K562 (cell line): ENCODE results near the gene CMIP. TPM values are rescaled to one million over a fixed set of nuclear protein-coding genes. Genes with fewer than 3 reads are reported as not detected.

Experiments
- ATAC-seq: fragments of 200-7000 bp; cut with Tn5 transposase; 3 replicates; pipeline ENCODE4 v1.9.1; 2020; ENCODE audit warnings: moderate library complexity
- BruUV-seq: library from RNA; stranded (reverse); fragments of 400-500 nt; replicated peaks from 2 replicates; lab custom pipeline; 2021; lab: Mats Ljungman, UMichigan
- CTCF ChIA-PET: fragments of 300-600 bp; formaldehyde crosslinking; extraction: SDS; loops from one replicate; lab custom pipeline; 2021; ENCODE audit warnings: low intra/inter-chr PET ratio; lab: Yijun Ruan, JAX
- POLR2A ChIA-PET: fragments of 300-600, 350-650 bp; sonication (Branson Sonifier 250); formaldehyde crosslinking; extraction: SDS; loops from one replicate; lab custom pipeline; 2021; ENCODE audit warnings: antibody characterized with exemption, inconsistent platforms; lab: Yijun Ruan, JAX
- DNase-seq, 4 experiments: peaks; one replicate each; pipeline versions ENCODE4 v3.0.0 to v3.0.0-alpha.2; 2011 to 2018; ENCODE audit warnings: low spot score in 3 of 4, mixed read lengths in 3 of 4; ENCODE audit errors: extremely low read depth in 1 of 4
- FAIRE-seq: peaks from 2 replicates; lab custom pipeline; 2011; peaks lifted over from hg19 to GRCh38; lab: Jason Lieb, UNC
- H2AFZ ChIP-seq: 2 replicates; pipeline ENCODE4 v1.6.0; 2011; ENCODE audit warnings: low read depth, low read length, control low read depth, inconsistent platforms
- H3K27ac ChIP-seq: fragments of 200-600 bp; 3 replicates; pipeline ENCODE4 v1.8.0; 2011; ENCODE audit warnings: low read depth, mild to moderate bottlenecking, control low read depth, inconsistent platforms, low read length, moderate library complexity, mixed read lengths; ENCODE audit errors: extremely low read depth
- H3K27me3 ChIP-seq, 2 experiments: fragments of 300-600 bp in 1 of 2; 2 replicates in 1 of 2; 3 replicates in 1 of 2; pipeline versions ENCODE4 v1.6.0 to v1.8.0; 2011; ENCODE audit warnings: inconsistent platforms in 2 of 2, low read length in 2 of 2, mild to moderate bottlenecking in 1 of 2, mixed read lengths in 1 of 2, moderate library complexity in 1 of 2; ENCODE audit not compliant: control insufficient read depth in 2 of 2, insufficient read depth in 2 of 2
- H3K36me3 ChIP-seq: fragments of 300-600 bp; 3 replicates; pipeline ENCODE4 v1.8.0; 2011; ENCODE audit warnings: mild to moderate bottlenecking, low read length, inconsistent platforms; ENCODE audit not compliant: control insufficient read depth, insufficient read depth
- H3K4me1 ChIP-seq, 2 experiments: fragments of 200-600 bp in 1 of 2; replicated peaks in 1 of 2; 2 replicates in 1 of 2; 3 replicates in 1 of 2; pipeline versions ENCODE4 v1.5.1 to v1.8.0; 2011; ENCODE audit warnings: inconsistent platforms in 2 of 2, low read length in 2 of 2, mild to moderate bottlenecking in 1 of 2, mixed read lengths in 1 of 2, moderate library complexity in 1 of 2; ENCODE audit not compliant: control insufficient read depth in 2 of 2, insufficient read depth in 2 of 2
- H3K4me2 ChIP-seq: 2 replicates; pipeline ENCODE4 v1.6.1; 2011; ENCODE audit warnings: low read length, control low read depth, inconsistent platforms, mixed read lengths; ENCODE audit not compliant: insufficient read depth
- H3K4me3 ChIP-seq: fragments of 200-600 bp; sonication (generic), shearing (Covaris generic); 2 replicates; pipeline ENCODE4 v1.5.1; 2016; ENCODE audit warnings: control low read depth, inconsistent platforms
- H3K79me2 ChIP-seq: fragments of 200-600 bp; 3 replicates; pipeline ENCODE4 v1.8.0; 2011; ENCODE audit warnings: low read length, inconsistent platforms; ENCODE audit not compliant: control insufficient read depth, insufficient read depth
- H3K9ac ChIP-seq, 2 experiments: 2 replicates each; pipeline versions ENCODE4 v1.6.0 to v1.6.1; 2011; ENCODE audit warnings: low read depth in 2 of 2, low read length in 2 of 2, control low read depth in 1 of 2, inconsistent platforms in 1 of 2, mild to moderate bottlenecking in 1 of 2, mixed read lengths in 1 of 2; ENCODE audit not compliant: insufficient read depth in 1 of 2
- H3K9me1 ChIP-seq: one replicate; pipeline ENCODE4 v1.6.0; 2011; ENCODE audit warnings: inconsistent platforms, mild to moderate bottlenecking, low read length, moderate library complexity; ENCODE audit not compliant: control insufficient read depth, insufficient read depth
- H3K9me3 ChIP-seq: replicated peaks from 2 replicates; pipeline ENCODE4 v1.5.1; 2011; ENCODE audit warnings: low read depth, low read length, inconsistent platforms; ENCODE audit not compliant: control insufficient read depth, insufficient read depth
- H4K20me1 ChIP-seq: replicated peaks from 2 replicates; pipeline ENCODE4 v1.6.1; 2011; ENCODE audit warnings: low read length, inconsistent platforms, mixed read lengths; ENCODE audit not compliant: control insufficient read depth, insufficient read depth
- C11orf30 ChIP-seq: fragments of 450-650 bp; IDR thresholded peaks from 2 replicates; pipeline ENCODE4 v1.6.1; 2016; ENCODE audit warnings: low read depth, mild to moderate bottlenecking
- FOXA3 ChIP-seq, 2 experiments: fragments of 450-650 bp in 1 of 2; sonication (generic) in 1 of 2; formaldehyde crosslinking; IDR thresholded peaks in 1 of 2; conservative IDR thresholded peaks in 1 of 2; 2 replicates each; pipeline versions ENCODE4 v1.4.0 to v1.8.0; 2020 to 2022; ENCODE audit warnings: mild to moderate bottlenecking in 2 of 2, missing genetic modification reagents in 1 of 2
- MAFF ChIP-seq: IDR thresholded peaks from 2 replicates; pipeline ENCODE4 v1.6.1; 2012; ENCODE audit warnings: low read length, improper control_type of control experiment
- MAFG ChIP-seq: fragments of 450-650 bp; conservative IDR thresholded peaks from 2 replicates; pipeline ENCODE4 v1.6.1; 2016; ENCODE audit warnings: missing genetic modification characterization, missing compliant biosample characterization
- MAFK ChIP-seq: IDR thresholded peaks from 2 replicates; pipeline ENCODE4 v1.6.1; 2011; ENCODE audit warnings: low read length, improper control_type of control experiment
- MCM3 ChIP-seq: fragments of 450-650 bp; IDR thresholded peaks from 2 replicates; pipeline ENCODE4 v1.6.1; 2016
- TGIF2 ChIP-seq: sonication (generic); formaldehyde crosslinking; IDR thresholded peaks from 2 replicates; pipeline ENCODE4 v1.8.1; 2022; ENCODE audit warnings: mild to moderate bottlenecking, missing genetic modification reagents, moderate library complexity
- ZFP36 ChIP-seq: fragments of 150-350 bp; IDR thresholded peaks from 2 replicates; pipeline ENCODE4 v1.6.1; 2018; ENCODE audit warnings: low read length, low read depth; ENCODE audit not compliant: partially characterized antibody
- ZNF316 ChIP-seq: fragments of 450-650 bp; IDR thresholded peaks from 2 replicates; pipeline ENCODE4 v1.6.1; 2016
- WGBS: fragments of 100-300 bp; shearing (Covaris generic); methylation state at CpG from one replicate; pipeline ENCODE4 v1.1.6; 2016; ENCODE audit warnings: low coverage, mixed read lengths; ENCODE audit not compliant: insufficient coverage; ENCODE audit errors: missing lambda C conversion rate; 5-methylcytosine and 5-hydroxymethylcytosine counted together
- in situ Hi-C: fragments of 300-500 bp; cut with MboI; formaldehyde crosslinking; loops from 4 replicates; pipeline ENCODE4 v1.15.0; 2018; ENCODE audit warnings: inconsistent platforms, mixed read lengths
- intact Hi-C: fragments of 100-400 bp; cut with micrococcal nuclease; formaldehyde crosslinking; loops from 2 replicates; pipeline ENCODE4 v1.14.2; 2022
- polyA plus RNA-seq, 8 experiments: library from polyadenylated mRNA; depleted of rRNA in 4 of 8; stranded (reverse) in 5 of 8; unstranded in 3 of 8; fragments of >200 nt; fragmentation: Nextera tagmentation in 2 of 8; fragmentation: Illumina TruSeq in 1 of 8; extraction: Ambion mirVana in 2 of 8; extraction: Trizol in 1 of 8; gene quantifications; 2 replicates each; pipeline versions ENCODE4 v1.2.1 to v1.2.3, GENCODE V29; 2011 to 2014; ENCODE audit warnings: inconsistent platforms in 1 of 8, missing spikeins in 1 of 8
- total RNA-seq, 7 experiments: library from RNA; depleted of rRNA in 6 of 7; stranded (reverse); fragments of >200 nt in 6 of 7; fragmentation: Illumina TruSeq in 2 of 7; extraction: Trizol in 2 of 7; gene quantifications; 2 replicates each; pipeline versions ENCODE4 v1.2.1 to v1.2.3, GENCODE V29; 2011 to 2021; ENCODE audit warnings: low replicate concordance in 1 of 7

The CMIP gene
- total and polyA plus RNA-seq, 9 of the 15 experiments (the other 6 are each of a cell fraction or from before 2014, with no cell fraction given) = 0.94 to 82.5 (median 10.3) TPM

DNA sequence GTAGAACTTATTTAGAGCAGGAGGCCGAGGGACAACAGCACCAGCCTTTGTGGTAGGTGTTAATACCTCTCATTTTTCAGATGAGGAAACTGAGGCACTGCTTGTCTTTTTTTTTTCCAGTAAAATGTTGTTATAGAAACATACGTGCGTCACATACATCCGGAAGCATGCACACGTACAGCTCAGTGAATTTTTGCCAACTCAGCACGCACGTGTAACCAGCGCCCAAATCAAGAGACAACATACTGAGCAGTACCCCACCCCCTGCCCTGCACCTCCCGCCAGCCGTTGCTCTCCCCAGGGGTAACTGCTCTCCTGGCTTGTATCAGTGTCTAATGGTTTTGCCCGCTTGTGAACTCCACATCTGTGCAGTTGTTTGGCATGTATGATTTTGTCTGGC, 92.0 kb downstream of the CMIP start:
- 84% methylated on average over 11 of the region's 11 CpGs for WGBS
- Histone ChIP-seq H3K4me1 (peaks cover 0 to 15% of the 10 kb centered on the region in 2 experiments; a peak in 2 of 5 replicates), H3K79me2 (peaks cover 76% of the 10 kb centered on the region), H3K9ac (no peak overlapping the region; a peak in 1 of 4 replicates), H3K27me3 (no peaks in the 10 kb centered on the region), H3K9me3 (no peaks in the 10 kb centered on the region), H3K4me3 (no peak overlapping the region), H3K9me1 (no peaks in the 10 kb centered on the region), H3K36me3 (peaks cover 9% of the 10 kb centered on the region; the same call in 1 of the 3 replicates), H3K4me2 (no peak overlapping the region), H2AFZ (no peak overlapping the region), H4K20me1 (peaks cover 18% of the 10 kb centered on the region), H3K27ac (no peak overlapping the region)
- in situ Hi-C loops (no loop called here), intact Hi-C loops (loop anchor here (5.0 kb wide), 1 partner anchor 134 kb away; no protein-coding TSS in a partner anchor)
- FAIRE-seq = no peak
- ATAC-seq = no peak
- BruUV-seq = no TSS peak
- CTCF ChIA-PET = no interaction called here
- TF ChIP-seq FOXA3 (CRISPR knock-in tag; conservative IDR thresholded peaks at IDR 0.05 in 1 of 2, IDR thresholded peaks at IDR 0.05 in 1 of 2) (no peak), MAFG (peak; percentile 67), ZFP36 (no peak), MAFK (peak; percentile 70), MAFF (peak; percentile 57), MCM3 (no peak), ZNF316 (peak; percentile 86), C11orf30 (peak; percentile 74), TGIF2 (CRISPR knock-in tag) (no peak)
- POLR2A ChIA-PET = no interaction called here
- DNase-seq = no peak
